SK-N-SH (cell line): Measurements from ENCODE around the gene TRPC4AP.

Experiments used
- EP300 ChIP-seq, 2 experiments: IDR thresholded peaks; 2 replicates each; pipeline versions ENCODE4 v1.4.0 to v1.6.1; 2012; ENCODE audit warnings: borderline replicate concordance in 1 of 2, low read depth in 1 of 2, low read length in 1 of 2
- GABPA ChIP-seq: IDR thresholded peaks from 2 replicates; pipeline ENCODE4 v1.4.0; 2012; ENCODE audit warnings: low read depth, mild to moderate bottlenecking
- MXI1 ChIP-seq: IDR thresholded peaks from 2 replicates; pipeline ENCODE4 v1.6.1; 2012; ENCODE audit warnings: mild to moderate bottlenecking, low read depth, low read length, improper control_type of control experiment
- POLR2AphosphoS5 ChIP-seq: IDR thresholded peaks from 2 replicates; pipeline ENCODE4 v1.6.1; 2012; ENCODE audit warnings: low read depth, low read length
- SMC3 ChIP-seq: IDR thresholded peaks from 2 replicates; pipeline ENCODE4 v1.6.1; 2012; ENCODE audit warnings: low read depth, low read length, improper control_type of control experiment
- TAF1 ChIP-seq: IDR thresholded peaks from 2 replicates; pipeline ENCODE4 v1.6.1; 2012; ENCODE audit warnings: low read depth, mild to moderate bottlenecking, low read length, moderate library complexity, borderline replicate concordance
- TEAD4 ChIP-seq: IDR thresholded peaks from 2 replicates; pipeline ENCODE4 v1.4.0; 2012; ENCODE audit warnings: mild to moderate bottlenecking, borderline replicate concordance; ENCODE audit not compliant: insufficient read depth
- TF ChIP-seq, protein P1 (sequence below): IDR thresholded peaks from 2 replicates; pipeline ENCODE4; 2012
- TF ChIP-seq, protein P2 (sequence below): fragments of 200-600 bp; sonication (generic); IDR thresholded peaks from 2 replicates; pipeline ENCODE4 v1.6.1; 2017; ENCODE audit warnings: antibody characterized with exemption, mild to moderate bottlenecking, moderate library complexity
- TF ChIP-seq, protein P3 (sequence below): fragments of 150-350 bp; IDR thresholded peaks from 2 replicates; pipeline ENCODE4 v1.6.1; 2016; ENCODE audit warnings: mild to moderate bottlenecking, low read depth, low read length
- TF ChIP-seq, protein P4 (sequence below): IDR thresholded peaks from 2 replicates; pipeline ENCODE4 v1.4.0; 2012; ENCODE audit warnings: low read depth
- TF ChIP-seq, protein P5 (sequence below): fragments of 150-350 bp; IDR thresholded peaks from 2 replicates; pipeline ENCODE4 v1.6.1; 2017; ENCODE audit warnings: antibody characterized with exemption, low read length, low read depth, borderline replicate concordance

DNA sequence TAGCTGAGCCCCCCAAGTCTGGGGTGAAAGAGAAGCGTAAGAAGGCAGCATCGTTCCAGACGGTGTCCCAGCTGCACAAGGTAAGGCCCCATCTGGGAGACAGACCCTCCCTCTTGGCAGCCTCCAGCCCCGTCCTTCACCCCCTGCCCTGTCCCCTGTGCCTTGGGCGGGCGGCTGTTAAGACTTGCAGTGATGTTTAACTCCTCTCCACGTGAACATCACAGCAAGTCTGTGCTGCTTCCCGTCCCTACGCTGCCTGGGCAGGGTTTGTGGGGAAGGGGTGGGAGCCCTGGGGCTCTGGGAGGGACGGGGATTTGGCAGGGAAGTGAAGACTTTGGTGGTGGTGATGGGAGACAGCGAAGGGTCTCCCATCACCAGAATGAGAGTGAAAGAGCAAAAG, 102.4 kb downstream of the TRPC4AP start:
- TF ChIP-seq GABPA (no peak), TEAD4 (no peak), POLR2AphosphoS5 (no peak), TAF1 (no peak), SMC3 (no peak), EP300 (IDR thresholded peaks at IDR 0.05; ENCODE audit: borderline replicate concordance in 1 of 2, low read depth in 1 of 2, low read length in 1 of 2) (no peak), MXI1 (no peak)
- TF ChIP-seq, protein P1, sequence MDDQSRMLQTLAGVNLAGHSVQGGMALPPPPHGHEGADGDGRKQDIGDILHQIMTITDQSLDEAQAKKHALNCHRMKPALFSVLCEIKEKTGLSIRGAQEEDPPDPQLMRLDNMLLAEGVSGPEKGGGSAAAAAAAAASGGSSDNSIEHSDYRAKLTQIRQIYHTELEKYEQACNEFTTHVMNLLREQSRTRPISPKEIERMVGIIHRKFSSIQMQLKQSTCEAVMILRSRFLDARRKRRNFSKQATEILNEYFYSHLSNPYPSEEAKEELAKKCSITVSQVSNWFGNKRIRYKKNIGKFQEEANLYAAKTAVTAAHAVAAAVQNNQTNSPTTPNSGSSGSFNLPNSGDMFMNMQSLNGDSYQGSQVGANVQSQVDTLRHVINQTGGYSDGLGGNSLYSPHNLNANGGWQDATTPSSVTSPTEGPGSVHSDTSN = no peak
- TF ChIP-seq, protein P2, sequence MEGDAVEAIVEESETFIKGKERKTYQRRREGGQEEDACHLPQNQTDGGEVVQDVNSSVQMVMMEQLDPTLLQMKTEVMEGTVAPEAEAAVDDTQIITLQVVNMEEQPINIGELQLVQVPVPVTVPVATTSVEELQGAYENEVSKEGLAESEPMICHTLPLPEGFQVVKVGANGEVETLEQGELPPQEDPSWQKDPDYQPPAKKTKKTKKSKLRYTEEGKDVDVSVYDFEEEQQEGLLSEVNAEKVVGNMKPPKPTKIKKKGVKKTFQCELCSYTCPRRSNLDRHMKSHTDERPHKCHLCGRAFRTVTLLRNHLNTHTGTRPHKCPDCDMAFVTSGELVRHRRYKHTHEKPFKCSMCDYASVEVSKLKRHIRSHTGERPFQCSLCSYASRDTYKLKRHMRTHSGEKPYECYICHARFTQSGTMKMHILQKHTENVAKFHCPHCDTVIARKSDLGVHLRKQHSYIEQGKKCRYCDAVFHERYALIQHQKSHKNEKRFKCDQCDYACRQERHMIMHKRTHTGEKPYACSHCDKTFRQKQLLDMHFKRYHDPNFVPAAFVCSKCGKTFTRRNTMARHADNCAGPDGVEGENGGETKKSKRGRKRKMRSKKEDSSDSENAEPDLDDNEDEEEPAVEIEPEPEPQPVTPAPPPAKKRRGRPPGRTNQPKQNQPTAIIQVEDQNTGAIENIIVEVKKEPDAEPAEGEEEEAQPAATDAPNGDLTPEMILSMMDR = no peak
- TF ChIP-seq, protein P3, sequence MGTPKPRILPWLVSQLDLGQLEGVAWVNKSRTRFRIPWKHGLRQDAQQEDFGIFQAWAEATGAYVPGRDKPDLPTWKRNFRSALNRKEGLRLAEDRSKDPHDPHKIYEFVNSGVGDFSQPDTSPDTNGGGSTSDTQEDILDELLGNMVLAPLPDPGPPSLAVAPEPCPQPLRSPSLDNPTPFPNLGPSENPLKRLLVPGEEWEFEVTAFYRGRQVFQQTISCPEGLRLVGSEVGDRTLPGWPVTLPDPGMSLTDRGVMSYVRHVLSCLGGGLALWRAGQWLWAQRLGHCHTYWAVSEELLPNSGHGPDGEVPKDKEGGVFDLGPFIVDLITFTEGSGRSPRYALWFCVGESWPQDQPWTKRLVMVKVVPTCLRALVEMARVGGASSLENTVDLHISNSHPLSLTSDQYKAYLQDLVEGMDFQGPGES = no peak
- TF ChIP-seq, protein P4, sequence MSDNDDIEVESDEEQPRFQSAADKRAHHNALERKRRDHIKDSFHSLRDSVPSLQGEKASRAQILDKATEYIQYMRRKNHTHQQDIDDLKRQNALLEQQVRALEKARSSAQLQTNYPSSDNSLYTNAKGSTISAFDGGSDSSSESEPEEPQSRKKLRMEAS = no peak
- TF ChIP-seq, protein P5, sequence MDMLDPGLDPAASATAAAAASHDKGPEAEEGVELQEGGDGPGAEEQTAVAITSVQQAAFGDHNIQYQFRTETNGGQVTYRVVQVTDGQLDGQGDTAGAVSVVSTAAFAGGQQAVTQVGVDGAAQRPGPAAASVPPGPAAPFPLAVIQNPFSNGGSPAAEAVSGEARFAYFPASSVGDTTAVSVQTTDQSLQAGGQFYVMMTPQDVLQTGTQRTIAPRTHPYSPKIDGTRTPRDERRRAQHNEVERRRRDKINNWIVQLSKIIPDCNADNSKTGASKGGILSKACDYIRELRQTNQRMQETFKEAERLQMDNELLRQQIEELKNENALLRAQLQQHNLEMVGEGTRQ = no peak
